Neutrophil (primary cell): ENCODE results near the gene MEGF9.

Source experiments
- H3K27ac ChIP-seq: fragments of 200-600 bp; sonication (generic); 2 replicates; pipeline ENCODE4 v1.5.1; 2016; ENCODE audit warnings: mild to moderate bottlenecking, moderate library complexity
- H3K27me3 ChIP-seq: fragments of 200-600 bp; sonication (generic); 2 replicates; pipeline ENCODE4 v1.6.0; 2016; ENCODE audit warnings: mild to moderate bottlenecking
- H3K36me3 ChIP-seq: fragments of 200-600 bp; sonication (generic); 2 replicates; pipeline ENCODE4 v1.5.1; 2017
- H3K4me1 ChIP-seq, 2 experiments: fragments of 200-600 bp in 1 of 2; sonication (generic) in 1 of 2; 1 replicate in 1 of 2; 2 replicates in 1 of 2; pipeline versions ENCODE4 v1.5.1 to v1.6.1; 2013 to 2016; ENCODE audit warnings: low read depth in 1 of 2, low read length in 1 of 2, mild to moderate bottlenecking in 1 of 2, moderate library complexity in 1 of 2; ENCODE audit not compliant: control insufficient read depth in 1 of 2, insufficient read depth in 1 of 2
- H3K4me3 ChIP-seq, 2 experiments: fragments of 200-600 bp in 1 of 2; sonication (generic) in 1 of 2; 1 replicate in 1 of 2; 2 replicates in 1 of 2; pipeline ENCODE4 v1.5.1; 2013 to 2016; ENCODE audit warnings: low read depth in 1 of 2, low read length in 1 of 2, mild to moderate bottlenecking in 1 of 2, moderate library complexity in 1 of 2
- H3K9me3 ChIP-seq: fragments of 200-600 bp; sonication (generic); 2 replicates; pipeline ENCODE4 v1.5.1; 2016
- TF ChIP-seq, protein P1 (sequence below): fragments of 200-600 bp; sonication (generic); IDR thresholded peaks from 2 replicates; pipeline ENCODE4 v1.5.1; 2016; ENCODE audit warnings: antibody characterized with exemption

Gene MEGF9

DNA sequence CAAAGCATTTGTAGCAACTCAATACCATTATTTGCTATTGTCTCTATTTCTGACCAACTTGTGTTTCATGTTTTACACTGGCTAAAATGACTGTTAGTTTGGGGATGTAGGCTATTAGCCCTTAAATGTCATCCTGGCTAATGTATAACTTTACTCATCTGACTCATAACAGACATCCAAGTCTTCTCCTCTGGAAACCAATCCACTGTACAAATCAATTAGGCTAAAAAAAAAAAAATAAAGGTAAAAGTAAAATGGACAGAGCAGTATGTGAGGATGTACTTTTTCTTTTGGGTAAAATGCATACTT lies 20.6 kb downstream of the MEGF9 start:
- Histone ChIP-seq H3K4me3 (peak overlapping the region in 1 of 2 experiments; percentile 42), H3K4me1 (peaks cover 97% of the 10 kb centered on the region in 2 experiments)
- TF ChIP-seq, protein P1, sequence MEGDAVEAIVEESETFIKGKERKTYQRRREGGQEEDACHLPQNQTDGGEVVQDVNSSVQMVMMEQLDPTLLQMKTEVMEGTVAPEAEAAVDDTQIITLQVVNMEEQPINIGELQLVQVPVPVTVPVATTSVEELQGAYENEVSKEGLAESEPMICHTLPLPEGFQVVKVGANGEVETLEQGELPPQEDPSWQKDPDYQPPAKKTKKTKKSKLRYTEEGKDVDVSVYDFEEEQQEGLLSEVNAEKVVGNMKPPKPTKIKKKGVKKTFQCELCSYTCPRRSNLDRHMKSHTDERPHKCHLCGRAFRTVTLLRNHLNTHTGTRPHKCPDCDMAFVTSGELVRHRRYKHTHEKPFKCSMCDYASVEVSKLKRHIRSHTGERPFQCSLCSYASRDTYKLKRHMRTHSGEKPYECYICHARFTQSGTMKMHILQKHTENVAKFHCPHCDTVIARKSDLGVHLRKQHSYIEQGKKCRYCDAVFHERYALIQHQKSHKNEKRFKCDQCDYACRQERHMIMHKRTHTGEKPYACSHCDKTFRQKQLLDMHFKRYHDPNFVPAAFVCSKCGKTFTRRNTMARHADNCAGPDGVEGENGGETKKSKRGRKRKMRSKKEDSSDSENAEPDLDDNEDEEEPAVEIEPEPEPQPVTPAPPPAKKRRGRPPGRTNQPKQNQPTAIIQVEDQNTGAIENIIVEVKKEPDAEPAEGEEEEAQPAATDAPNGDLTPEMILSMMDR = no peak

DNA sequence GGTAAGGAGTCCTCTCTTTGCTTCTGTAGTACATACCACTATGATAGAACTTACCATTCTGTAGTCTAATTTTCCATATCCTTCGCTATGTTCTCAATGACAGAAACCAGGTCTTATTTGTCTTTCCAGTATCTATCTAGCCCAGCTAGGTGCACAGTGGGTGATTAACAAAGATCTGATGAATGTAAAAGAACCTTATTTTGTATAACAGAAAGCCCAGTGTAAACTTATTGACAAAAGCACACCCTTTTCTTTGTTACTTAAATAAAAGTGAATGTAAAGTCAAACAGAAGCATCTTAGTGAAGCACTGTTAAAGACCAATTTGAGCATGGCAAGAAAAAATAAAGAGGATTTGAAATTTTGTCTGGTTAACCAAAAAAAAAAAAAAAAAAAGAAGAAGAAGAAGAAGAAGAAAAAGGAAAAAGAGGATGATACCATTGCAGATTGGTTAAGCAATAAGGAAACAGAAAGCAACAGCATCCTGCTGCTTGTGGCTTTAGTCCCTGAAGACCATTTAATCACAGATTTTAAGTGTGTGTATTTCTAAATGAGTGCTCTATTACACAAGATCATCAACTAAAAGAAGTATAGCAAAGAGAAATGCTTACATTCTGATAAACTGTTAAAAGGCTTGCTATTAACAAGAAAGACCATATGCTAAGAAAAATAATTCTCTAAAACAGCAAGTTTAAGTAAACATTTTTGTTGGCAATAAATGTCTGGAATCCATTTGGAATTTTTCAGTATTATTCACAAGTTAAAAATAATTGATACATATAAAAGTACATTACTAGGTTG lies 21.2 kb downstream of the MEGF9 start:
- TF ChIP-seq, protein P1 = no peak
- H3K9me3 ChIP-seq = no peaks in the 10 kb centered on the region
- peak overlapping the region; percentile 80 for H3K27ac ChIP-seq
- no peaks in the 10 kb centered on the region for H3K27me3 ChIP-seq
- peak overlapping the region; percentile 30 to 42 for H3K4me3 ChIP-seq
- H3K36me3 ChIP-seq = peaks cover 46% of the 10 kb centered on the region
- peaks cover 97% of the 10 kb centered on the region in 2 experiments for H3K4me1 ChIP-seq

More for the DNA sequence above, 20.6 kb downstream of the MEGF9 start:
- no peaks in the 10 kb centered on the region for H3K27me3 ChIP-seq
- peak overlapping the region; percentile 80 for H3K27ac ChIP-seq
- H3K36me3 ChIP-seq = peaks cover 47% of the 10 kb centered on the region
- H3K9me3 ChIP-seq = no peaks in the 10 kb centered on the region

DNA sequence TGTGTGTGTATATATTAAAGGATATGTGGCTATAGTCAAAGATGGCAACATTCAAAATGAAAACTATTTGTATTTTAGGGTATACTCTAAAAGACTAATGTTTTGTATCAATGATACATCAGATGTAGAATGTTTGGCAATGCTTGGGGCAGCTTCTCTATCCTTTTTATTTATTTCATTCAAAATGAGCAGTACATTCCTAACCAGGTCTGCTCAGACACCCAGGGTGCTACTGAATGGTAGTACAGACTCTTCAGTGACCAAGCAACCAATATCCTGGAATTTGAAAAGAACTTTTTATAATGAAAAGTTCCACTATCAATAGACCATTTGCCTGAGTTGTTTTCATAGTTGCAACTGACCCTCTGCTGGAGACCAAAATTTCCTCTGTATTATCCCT lies 23.9 kb downstream of the MEGF9 start:
- TF ChIP-seq, protein P1 = no peak
- Histone ChIP-seq H3K4me3 (peak overlapping the region in 1 of 2 experiments; percentile 9), H3K9me3 (no peaks in the 10 kb centered on the region), H3K36me3 (peaks cover 34% of the 10 kb centered on the region), H3K4me1 (peaks cover 97 to 99% of the 10 kb centered on the region in 2 experiments), H3K27me3 (no peaks in the 10 kb centered on the region), H3K27ac (peak overlapping the region; percentile 80)

GRCh38 chr9:120689860-120690259 lies 24.4 kb downstream of the MEGF9 start:
- Histone ChIP-seq H3K4me1 (peaks cover 98 to 100% of the 10 kb centered on the region in 2 experiments), H3K36me3 (peaks cover 34% of the 10 kb centered on the region), H3K9me3 (no peaks in the 10 kb centered on the region), H3K4me3 (peak overlapping the region in 1 of 2 experiments; percentile 9), H3K27ac (peak overlapping the region; percentile 80), H3K27me3 (no peaks in the 10 kb centered on the region)
- TF ChIP-seq, protein P1 = no peak

DNA sequence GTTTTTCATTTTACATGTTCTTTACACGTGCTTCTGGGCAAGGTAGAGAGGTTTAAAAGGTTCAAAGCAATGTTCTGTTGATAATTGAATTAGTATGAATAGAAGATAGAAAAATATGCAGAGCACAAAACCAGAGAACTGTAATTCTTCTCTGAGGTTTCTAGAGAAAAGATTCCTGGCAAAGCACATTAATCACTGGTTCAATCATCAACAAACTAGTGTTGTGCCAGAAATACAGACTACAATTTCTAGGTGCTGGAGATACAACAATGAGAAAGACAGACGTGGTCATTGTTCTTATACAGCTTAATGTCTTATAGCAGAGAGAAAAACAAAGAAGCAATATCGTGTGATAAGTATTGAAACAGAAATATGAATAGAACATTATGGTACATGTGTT lies 25.5 kb downstream of the MEGF9 start:
- TF ChIP-seq, protein P1 = no peak
- H3K27ac ChIP-seq = peak overlapping the region; percentile 80
- peaks cover 98 to 100% of the 10 kb centered on the region in 2 experiments for H3K4me1 ChIP-seq
- H3K4me3 ChIP-seq = peak overlapping the region in 1 of 2 experiments; percentile 22
- H3K36me3 ChIP-seq = peaks cover 34% of the 10 kb centered on the region
- no peaks in the 10 kb centered on the region for H3K9me3 ChIP-seq
- H3K27me3 ChIP-seq = no peaks in the 10 kb centered on the region
